GM23338 (cell line): ENCODE measurements around the gene NLGN4X.

Source experiments
- CTCF ChIP-seq, 2 experiments: fragments of 200-600 bp in 1 of 2; sonication (generic) in 1 of 2; conservative IDR thresholded peaks; 2 replicates each; pipeline versions ENCODE4 v1.5.1 to v1.6.1; 2016 to 2017; ENCODE audit warnings: antibody characterized with exemption in 2 of 2, low read depth in 2 of 2, mild to moderate bottlenecking in 2 of 2, moderate library complexity in 1 of 2
- EZH2 ChIP-seq: fragments of 200-600 bp; sonication (generic); IDR thresholded peaks from one replicate; pipeline ENCODE4 v1.8.0; 2017; ENCODE audit warnings: antibody characterized with exemption, mild to moderate bottlenecking, low read depth; ENCODE audit not compliant: unreplicated experiment
- JUNB ChIP-seq: IDR thresholded peaks from one replicate; pipeline ENCODE4 v1.6.1; 2016; ENCODE audit warnings: antibody characterized with exemption; ENCODE audit not compliant: unreplicated experiment
- POLR2AphosphoS5 ChIP-seq: IDR thresholded peaks from 2 replicates; pipeline ENCODE4 v1.6.1; 2016; ENCODE audit warnings: antibody characterized with exemption, low read depth
- TF ChIP-seq, protein P1 (sequence below): IDR thresholded peaks from one replicate; pipeline ENCODE4 v1.6.1; 2018; ENCODE audit warnings: antibody characterized with exemption; ENCODE audit not compliant: unreplicated experiment

- TF ChIP-seq CTCF (conservative IDR thresholded peaks at IDR 0.05; ENCODE audit: low read depth in 2 of 2) = no peak
- no peak for TF ChIP-seq EZH2
- TF ChIP-seq POLR2AphosphoS5 = no peak
- no peak for TF ChIP-seq JUNB
- TF ChIP-seq, protein P1, sequence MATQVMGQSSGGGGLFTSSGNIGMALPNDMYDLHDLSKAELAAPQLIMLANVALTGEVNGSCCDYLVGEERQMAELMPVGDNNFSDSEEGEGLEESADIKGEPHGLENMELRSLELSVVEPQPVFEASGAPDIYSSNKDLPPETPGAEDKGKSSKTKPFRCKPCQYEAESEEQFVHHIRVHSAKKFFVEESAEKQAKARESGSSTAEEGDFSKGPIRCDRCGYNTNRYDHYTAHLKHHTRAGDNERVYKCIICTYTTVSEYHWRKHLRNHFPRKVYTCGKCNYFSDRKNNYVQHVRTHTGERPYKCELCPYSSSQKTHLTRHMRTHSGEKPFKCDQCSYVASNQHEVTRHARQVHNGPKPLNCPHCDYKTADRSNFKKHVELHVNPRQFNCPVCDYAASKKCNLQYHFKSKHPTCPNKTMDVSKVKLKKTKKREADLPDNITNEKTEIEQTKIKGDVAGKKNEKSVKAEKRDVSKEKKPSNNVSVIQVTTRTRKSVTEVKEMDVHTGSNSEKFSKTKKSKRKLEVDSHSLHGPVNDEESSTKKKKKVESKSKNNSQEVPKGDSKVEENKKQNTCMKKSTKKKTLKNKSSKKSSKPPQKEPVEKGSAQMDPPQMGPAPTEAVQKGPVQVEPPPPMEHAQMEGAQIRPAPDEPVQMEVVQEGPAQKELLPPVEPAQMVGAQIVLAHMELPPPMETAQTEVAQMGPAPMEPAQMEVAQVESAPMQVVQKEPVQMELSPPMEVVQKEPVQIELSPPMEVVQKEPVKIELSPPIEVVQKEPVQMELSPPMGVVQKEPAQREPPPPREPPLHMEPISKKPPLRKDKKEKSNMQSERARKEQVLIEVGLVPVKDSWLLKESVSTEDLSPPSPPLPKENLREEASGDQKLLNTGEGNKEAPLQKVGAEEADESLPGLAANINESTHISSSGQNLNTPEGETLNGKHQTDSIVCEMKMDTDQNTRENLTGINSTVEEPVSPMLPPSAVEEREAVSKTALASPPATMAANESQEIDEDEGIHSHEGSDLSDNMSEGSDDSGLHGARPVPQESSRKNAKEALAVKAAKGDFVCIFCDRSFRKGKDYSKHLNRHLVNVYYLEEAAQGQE = no peak
Measured at GRCh38 chrX:6170424-6170823, 58.2 kb downstream of the NLGN4X start.
